NT2/D1 (cell line): ENCODE results near the gene NRM.

ENCODE experiments used
- YY1 ChIP-seq: IDR thresholded peaks from 2 replicates; pipeline ENCODE4 v1.6.1; 2011; ENCODE audit not compliant: insufficient read length, insufficient read depth
- ZNF274 ChIP-seq: IDR thresholded peaks from 2 replicates; pipeline ENCODE4 v1.6.1; 2011; ENCODE audit warnings: mild to moderate bottlenecking, low read depth, low read length

GRCh38 chr6:30717129-30717844 is 26.5 kb upstream of the NRM start, which contains the start of gene MDC1:
- peak; percentile 70 for TF ChIP-seq YY1
- no peak for TF ChIP-seq ZNF274
